Heart left ventricle (tissue), 16 donors: ENCODE results near the gene PSEN2. TPM values are rescaled to one million over a fixed set of nuclear protein-coding genes. Genes with fewer than 3 reads are reported as not detected.

Experiments used
- ATAC-seq, 4 donors: fragments of 200-7000 bp; cut with Tn5 transposase; one replicate each; pipeline ENCODE4 v1.9.1; 2020 to 2022; ENCODE audit warnings: moderate library complexity in 4 of 4, mild to moderate bottlenecking in 3 of 4, moderate number of reproducible peaks in 1 of 4
- DNase-seq, 5 donors: peaks; one replicate each; pipeline ENCODE4 v3.0.0-alpha.2; 2020
- H3K27ac ChIP-seq, 12 donors: fragments of 200-600 bp; sonication (generic) in 4 of 12; one replicate each; pipeline versions ENCODE4 v1.5.0 to v1.8.0; 2016 to 2022; ENCODE audit warnings: mild to moderate bottlenecking in 2 of 12
- H3K27me3 ChIP-seq, 9 donors: fragments of 200-600 bp; sonication (generic) in 2 of 9; one replicate each; pipeline versions ENCODE4 v1.5.1 to v1.8.0; 2016 to 2022; ENCODE audit warnings: mild to moderate bottlenecking in 3 of 9
- H3K36me3 ChIP-seq, 9 donors: fragments of 200-600 bp; sonication (generic) in 2 of 9; one replicate each; pipeline versions ENCODE4 v1.5.0 to v1.8.0; 2018 to 2022; ENCODE audit warnings: mild to moderate bottlenecking in 2 of 9
- H3K4me1 ChIP-seq, 12 donors: fragments of 200-600 bp; sonication (generic) in 4 of 12; one replicate each; pipeline versions ENCODE4 v1.5.0 to v1.8.0; 2016 to 2022; ENCODE audit warnings: mild to moderate bottlenecking in 3 of 12
- H3K4me3 ChIP-seq, 12 donors: fragments of 200-600 bp; sonication (generic) in 4 of 12; one replicate each; pipeline versions ENCODE4 v1.5.0 to v1.8.0; 2017 to 2022; ENCODE audit warnings: mild to moderate bottlenecking in 9 of 12, moderate library complexity in 4 of 12
- H3K9me3 ChIP-seq, 12 donors: fragments of 200-600 bp; sonication (generic) in 4 of 12; one replicate each; pipeline versions ENCODE4 v1.5.0 to v1.8.0; 2016 to 2022; ENCODE audit warnings: mild to moderate bottlenecking in 1 of 12
- POLR2A ChIP-seq, 2 donors: fragments of 450-650 bp; IDR thresholded peaks; one replicate each; pipeline ENCODE4 v1.6.1; 2017; ENCODE audit warnings: antibody characterized with exemption in 2 of 2, mild to moderate bottlenecking in 2 of 2, moderate library complexity in 2 of 2
- WGBS, 4 donors: extraction: QIAGEN DNeasy Blood & Tissue Kit in 2 of 4; methylation state at CpG; one replicate each; pipeline versions ENCODE4 v1.1.5 to v1.1.7; 2013 to 2018; 5-methylcytosine and 5-hydroxymethylcytosine counted together
- intact Hi-C, 10 donors: fragments of 100-400 bp; cut with DNase I; formaldehyde crosslinking; loops; one replicate each; pipeline versions ENCODE4 v1.11.1 to v1.14.2; 2022
- polyA plus RNA-seq, 2 donors: library from polyadenylated mRNA; stranded (reverse); fragments of 200-250 nt; gene quantifications; one replicate each; pipeline ENCODE4 v1.2.3, GENCODE V29; 2013
- total RNA-seq, 9 donors: library from RNA; depleted of rRNA in 2 of 9; stranded (reverse); fragments of >200 nt in 2 of 9; fragmentation: NEBNext Ultra II Directional in 3 of 9; extraction: Animal tissue kit (Norgen Biotek cat#: 25700) in 3 of 9; gene quantifications; one replicate each; pipeline versions ENCODE4 v1.1.0 to v1.2.4, GENCODE V29; 2016 to 2023
- TF ChIP-seq, protein P1 (sequence below), 12 donors: fragments of 200-600 bp; sonication (generic) in 4 of 12; IDR thresholded peaks; one replicate each; pipeline versions ENCODE4 v1.5.0 to v1.8.0; 2018 to 2022; ENCODE audit warnings: antibody characterized with exemption in 12 of 12, mild to moderate bottlenecking in 5 of 12
- donor health status: ischemic (EF 13 %, LVEDD 7.1; RV severe dilation, severe dysfunction).
- donor health status: healthy with polysubstance abuse.
- donor health status: DM: no; HTN: yes; CAD: no.
- donor health status: DM: no; HTN: no; CAD: no.
- donor health status: ischemic (EF 25% LVEDD 6.9; RV normal size, moderate dysfunction).
- donor health status: ischemic (EF 25% LVEDD 5.7; RV mildly dilated, moderate dysfunction).
- donor health status: healthy.
- donor health status: DM: yes; HTN: yes; CAD: no.
- donor health status: ischemic (EF 35%, LVEDD 5.7; RV mildly dilated, moderate dysfunction).
- donor health status: nonischemic (EF 11% LVEDD 7.7; RV severe dilation, severe dysfunction).
- donor health status: DM: yes; HTN: yes; CAD: no.
- donor health status: PGD.
- donor health status: ischemic (EF 29% LVEDD 5.4; RV normal size, mild dysfunction).
- donor health status: nonischemic (EF 23%, LVEDD 6.1; RV moderate dilation, normal function).

Gene PSEN2
- total and polyA plus RNA-seq, 11 donors, result 12.3 to 30.9 (median 19.5) TPM

DNA sequence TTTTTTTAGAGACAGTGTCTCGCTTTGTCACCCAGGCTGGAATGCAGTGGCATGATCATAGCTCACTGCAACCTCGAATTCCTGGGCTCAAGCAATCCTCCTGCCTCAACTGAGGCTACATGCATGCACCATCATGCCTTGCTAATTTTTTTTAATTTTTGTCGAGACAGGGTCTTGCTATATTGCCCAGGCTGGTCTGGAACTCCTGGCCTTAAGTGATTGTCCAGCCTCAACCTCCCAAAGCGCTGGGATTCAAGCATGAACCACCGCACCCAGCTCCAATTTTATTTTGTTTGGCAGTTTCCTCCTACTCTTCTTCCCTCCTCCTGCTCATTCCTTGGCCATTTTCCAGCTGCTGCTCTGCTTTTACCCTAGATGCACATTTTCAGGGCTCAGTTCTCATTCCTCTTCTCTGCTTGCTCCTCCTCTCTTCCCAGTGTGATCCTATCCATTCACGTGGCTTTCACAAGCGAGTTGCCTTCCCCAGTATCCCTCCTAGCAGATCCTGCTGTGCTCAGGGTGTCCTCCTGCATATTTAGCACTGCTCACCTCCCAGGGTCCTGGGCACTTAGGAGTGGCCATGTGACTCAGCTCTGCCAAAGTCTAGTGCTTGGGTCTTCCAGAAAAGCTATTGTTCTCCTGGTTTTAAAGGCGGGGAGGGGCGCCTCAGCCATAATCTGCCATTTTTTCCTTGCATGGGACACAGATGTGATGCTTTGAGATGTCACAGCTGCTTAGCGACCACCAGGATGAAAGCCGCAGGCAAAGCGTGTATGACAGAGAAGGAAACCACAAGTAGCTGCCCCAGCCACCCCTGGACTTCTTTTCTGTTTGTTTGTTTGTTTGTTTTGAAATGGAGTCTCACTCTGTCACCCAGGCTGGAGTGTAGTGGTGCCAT lies 33.7 kb downstream of the PSEN2 start:
- no peaks in the 10 kb centered on the region for H3K9me3 ChIP-seq
- H3K4me1 ChIP-seq, result peaks cover 0 to 11% (median 0%) of the 10 kb centered on the region in 12 donors
- intact Hi-C loops, result no loop called here
- H3K27me3 ChIP-seq, result no peaks in the 10 kb centered on the region
- TF ChIP-seq POLR2A (IDR thresholded peaks at IDR 0.05), result no peak
- TF ChIP-seq, protein P1, sequence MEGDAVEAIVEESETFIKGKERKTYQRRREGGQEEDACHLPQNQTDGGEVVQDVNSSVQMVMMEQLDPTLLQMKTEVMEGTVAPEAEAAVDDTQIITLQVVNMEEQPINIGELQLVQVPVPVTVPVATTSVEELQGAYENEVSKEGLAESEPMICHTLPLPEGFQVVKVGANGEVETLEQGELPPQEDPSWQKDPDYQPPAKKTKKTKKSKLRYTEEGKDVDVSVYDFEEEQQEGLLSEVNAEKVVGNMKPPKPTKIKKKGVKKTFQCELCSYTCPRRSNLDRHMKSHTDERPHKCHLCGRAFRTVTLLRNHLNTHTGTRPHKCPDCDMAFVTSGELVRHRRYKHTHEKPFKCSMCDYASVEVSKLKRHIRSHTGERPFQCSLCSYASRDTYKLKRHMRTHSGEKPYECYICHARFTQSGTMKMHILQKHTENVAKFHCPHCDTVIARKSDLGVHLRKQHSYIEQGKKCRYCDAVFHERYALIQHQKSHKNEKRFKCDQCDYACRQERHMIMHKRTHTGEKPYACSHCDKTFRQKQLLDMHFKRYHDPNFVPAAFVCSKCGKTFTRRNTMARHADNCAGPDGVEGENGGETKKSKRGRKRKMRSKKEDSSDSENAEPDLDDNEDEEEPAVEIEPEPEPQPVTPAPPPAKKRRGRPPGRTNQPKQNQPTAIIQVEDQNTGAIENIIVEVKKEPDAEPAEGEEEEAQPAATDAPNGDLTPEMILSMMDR (IDR thresholded peaks at IDR 0.05), result no peak
- DNase-seq, result peak in 3 of 5 donors; percentile 38 to 40 (median 39)
- H3K4me3 ChIP-seq, result no peak overlapping the region
- H3K36me3 ChIP-seq, result peaks cover 0 to 28% (median 16%) of the 10 kb centered on the region in 9 donors
- peak overlapping the region in 1 of 12 donors; percentile 61 for H3K27ac ChIP-seq
- 72 to 78% (median 75%) methylated on average over 12 of the region's 12 CpGs for WGBS, 4 donors
- ATAC-seq, result peak in 2 of 4 donors; percentile 15 to 29

DNA sequence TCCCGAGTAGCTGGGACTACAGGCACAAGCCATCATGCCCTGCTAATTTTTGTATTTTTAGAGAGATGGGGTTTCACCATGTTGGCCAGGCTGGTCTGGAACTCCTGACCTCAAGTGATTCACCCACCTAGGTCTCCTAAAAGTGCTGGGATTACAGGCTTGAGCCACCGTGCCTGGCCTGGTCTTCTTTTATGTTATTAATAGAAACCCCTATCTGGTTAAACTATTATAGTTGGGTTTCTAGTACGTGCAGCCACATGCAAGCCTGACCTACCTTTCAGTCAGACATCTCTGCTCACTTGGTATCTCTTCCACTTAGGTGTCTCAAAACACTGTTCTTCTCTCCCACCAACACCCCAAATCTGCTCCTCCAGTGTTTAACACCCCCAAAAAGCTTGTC lies 34.4 kb downstream of the PSEN2 start:
- no peaks in the 10 kb centered on the region for H3K9me3 ChIP-seq
- DNase-seq, result no peak
- peaks cover 0 to 11% (median 0%) of the 10 kb centered on the region in 12 donors for H3K4me1 ChIP-seq
- TF ChIP-seq POLR2A (IDR thresholded peaks at IDR 0.05), result no peak
- TF ChIP-seq, protein P1 (IDR thresholded peaks at IDR 0.05), result no peak
- WGBS, 4 donors, result 50 to 56% (median 52%) methylated on average over 3 of the region's 3 CpGs
- peaks cover 0 to 26% (median 9%) of the 10 kb centered on the region in 9 donors for H3K36me3 ChIP-seq
- H3K4me3 ChIP-seq, result no peak overlapping the region
- H3K27ac ChIP-seq, result peak overlapping the region in 1 of 12 donors; percentile 61
- peak in 2 of 4 donors; percentile 38 to 48 for ATAC-seq
- H3K27me3 ChIP-seq, result no peaks in the 10 kb centered on the region
- intact Hi-C loops, result no loop called here

DNA sequence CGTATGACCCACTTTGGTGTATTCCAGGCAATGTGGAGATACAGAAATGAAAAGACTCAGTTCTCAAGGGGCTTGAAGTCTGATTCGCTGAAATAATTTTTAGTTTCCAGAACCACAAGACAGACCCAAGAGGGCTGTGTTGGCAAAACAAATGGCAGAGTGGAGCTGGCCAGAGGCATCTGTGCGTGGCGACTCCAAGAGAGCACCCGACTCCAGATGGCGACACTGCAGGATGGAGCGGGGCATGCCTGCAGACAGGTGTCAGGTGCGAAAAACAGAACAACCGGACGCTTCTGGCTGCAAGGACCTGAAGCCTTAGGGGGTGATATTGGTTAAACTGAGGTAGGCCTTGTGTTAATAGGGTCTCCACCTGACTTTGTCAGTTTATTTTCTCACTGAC lies 38.0 kb downstream of the PSEN2 start:
- H3K27ac ChIP-seq, result no peak overlapping the region
- WGBS, 4 donors, result 93 to 96% (median 96%) methylated on average over 10 of the region's 10 CpGs
- H3K9me3 ChIP-seq, result no peaks in the 10 kb centered on the region
- H3K4me1 ChIP-seq, result peaks cover 0 to 14% (median 0%) of the 10 kb centered on the region in 12 donors
- TF ChIP-seq, protein P1 (IDR thresholded peaks at IDR 0.05), result no peak
- TF ChIP-seq POLR2A (IDR thresholded peaks at IDR 0.05), result no peak
- H3K27me3 ChIP-seq, result no peaks in the 10 kb centered on the region
- ATAC-seq (no peak), DNase-seq (no peak)
- no peak overlapping the region for H3K4me3 ChIP-seq
- peaks cover 0 to 17% (median 0%) of the 10 kb centered on the region in 9 donors for H3K36me3 ChIP-seq
- intact Hi-C loops, result no loop called here

DNA sequence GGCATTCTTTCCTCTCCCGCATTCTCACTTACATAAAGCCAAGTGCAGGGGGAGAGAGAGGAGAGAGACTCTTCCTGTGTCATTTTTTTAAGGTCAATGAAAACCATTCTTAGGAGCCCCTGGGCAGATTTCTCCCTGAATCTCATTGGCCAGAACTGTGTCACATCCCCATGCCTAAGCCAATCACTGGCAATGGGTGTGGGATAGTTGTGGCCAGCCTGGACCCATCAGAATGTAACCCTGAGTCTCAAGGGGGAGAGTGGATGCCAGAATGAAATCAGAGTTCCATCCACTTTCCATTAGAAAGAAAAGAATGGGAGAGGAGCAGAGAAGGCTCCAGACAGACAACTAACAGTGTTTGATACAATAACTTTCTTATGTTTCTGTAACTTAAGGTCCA lies 38.5 kb downstream of the PSEN2 start:
- no peak overlapping the region for H3K27ac ChIP-seq
- TF ChIP-seq, protein P1 (IDR thresholded peaks at IDR 0.05), result no peak
- no peak for TF ChIP-seq POLR2A (IDR thresholded peaks at IDR 0.05)

More for the DNA sequence above, 38.5 kb downstream of the PSEN2 start:
- no peaks in the 10 kb centered on the region for H3K9me3 ChIP-seq
- no peak overlapping the region for H3K4me3 ChIP-seq
- peaks cover 0 to 17% (median 0%) of the 10 kb centered on the region in 9 donors for H3K36me3 ChIP-seq
- intact Hi-C loops, result no loop called here
- H3K4me1 ChIP-seq, result peaks cover 0 to 11% (median 0%) of the 10 kb centered on the region in 12 donors
- 37 to 86% (median 71%) methylated on average over 1 of the region's 1 CpG for whole genome bisulfite sequencing, 4 donors
- no peaks in the 10 kb centered on the region for H3K27me3 ChIP-seq
- ATAC-seq, result no peak
- DNase-seq, result no peak
